Sigmoid colon (tissue), 4 donors: Measurements from ENCODE around the gene UBE2E2.

ENCODE experiments used
- EP300 ChIP-seq, 4 donors: sonication (generic); formaldehyde crosslinking; IDR thresholded peaks; one replicate each; pipeline ENCODE4 v1.6.1; 2017; ENCODE audit warnings: antibody characterized with exemption in 4 of 4
- POLR2A ChIP-seq, 2 donors: fragments of 450-650 bp; IDR thresholded peaks; one replicate each; pipeline ENCODE4 v1.6.1; 2016; ENCODE audit warnings: antibody characterized with exemption in 2 of 2, mild to moderate bottlenecking in 2 of 2, moderate library complexity in 2 of 2
- POLR2AphosphoS5 ChIP-seq, 4 donors: sonication (generic); formaldehyde crosslinking; IDR thresholded peaks; one replicate each; pipeline ENCODE4 v1.6.1; 2017; ENCODE audit warnings: antibody characterized with exemption in 4 of 4
- TF ChIP-seq, protein P1 (sequence below), 4 experiments: fragments of 450-650 bp in 3 of 4; fragments of 200-600 bp in 1 of 4; IDR thresholded peaks; one replicate each; pipeline ENCODE4 v1.5.1; 2016 to 2019; ENCODE audit warnings: antibody characterized with exemption in 4 of 4, mild to moderate bottlenecking in 3 of 4, moderate library complexity in 2 of 4

GRCh38 chr3:23217872-23218554 is 14.9 kb downstream of the UBE2E2 start:
- TF ChIP-seq, protein P1, sequence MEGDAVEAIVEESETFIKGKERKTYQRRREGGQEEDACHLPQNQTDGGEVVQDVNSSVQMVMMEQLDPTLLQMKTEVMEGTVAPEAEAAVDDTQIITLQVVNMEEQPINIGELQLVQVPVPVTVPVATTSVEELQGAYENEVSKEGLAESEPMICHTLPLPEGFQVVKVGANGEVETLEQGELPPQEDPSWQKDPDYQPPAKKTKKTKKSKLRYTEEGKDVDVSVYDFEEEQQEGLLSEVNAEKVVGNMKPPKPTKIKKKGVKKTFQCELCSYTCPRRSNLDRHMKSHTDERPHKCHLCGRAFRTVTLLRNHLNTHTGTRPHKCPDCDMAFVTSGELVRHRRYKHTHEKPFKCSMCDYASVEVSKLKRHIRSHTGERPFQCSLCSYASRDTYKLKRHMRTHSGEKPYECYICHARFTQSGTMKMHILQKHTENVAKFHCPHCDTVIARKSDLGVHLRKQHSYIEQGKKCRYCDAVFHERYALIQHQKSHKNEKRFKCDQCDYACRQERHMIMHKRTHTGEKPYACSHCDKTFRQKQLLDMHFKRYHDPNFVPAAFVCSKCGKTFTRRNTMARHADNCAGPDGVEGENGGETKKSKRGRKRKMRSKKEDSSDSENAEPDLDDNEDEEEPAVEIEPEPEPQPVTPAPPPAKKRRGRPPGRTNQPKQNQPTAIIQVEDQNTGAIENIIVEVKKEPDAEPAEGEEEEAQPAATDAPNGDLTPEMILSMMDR (IDR thresholded peaks at IDR 0.05): no peak
- TF ChIP-seq POLR2AphosphoS5 (IDR thresholded peaks at IDR 0.05): no peak
- no peak for TF ChIP-seq EP300 (IDR thresholded peaks at IDR 0.05)
- TF ChIP-seq POLR2A (IDR thresholded peaks at IDR 0.05): no peak
